NCI-H1417 (cell line): ENCODE data around the gene PTH1R.
A peak's percentile ranks its signal among the peaks of the same experiment; 100 is the strongest.
"Not testable (repeated sequence)": the region's sequence is repeated elsewhere in the genome, so short reads cannot be mapped to it uniquely, and the experiment has no call there.

ENCODE experiments used
- DNase-seq, 3 experiments: peaks; one replicate each; lab custom pipeline; 2025; lab: John Stamatoyannopoulos, UW

PTH1R gene

GRCh38 chr3:46899151-46900006 lies 21.9 kb downstream of the PTH1R start:
- no peak for DNase-seq

GRCh38 chr3:46900007-46900292 lies 22.4 kb downstream of the PTH1R start:
- DNase-seq = peak in 2 of 3 experiments; percentile 42 to 73

GRCh38 chr3:46900356-46900755 lies 22.8 kb downstream of the PTH1R start:
- no peak for DNase-seq

GRCh38 chr3:46901061-46901460 lies 23.5 kb downstream of the PTH1R start:
- DNase-seq = no peak

DNA sequence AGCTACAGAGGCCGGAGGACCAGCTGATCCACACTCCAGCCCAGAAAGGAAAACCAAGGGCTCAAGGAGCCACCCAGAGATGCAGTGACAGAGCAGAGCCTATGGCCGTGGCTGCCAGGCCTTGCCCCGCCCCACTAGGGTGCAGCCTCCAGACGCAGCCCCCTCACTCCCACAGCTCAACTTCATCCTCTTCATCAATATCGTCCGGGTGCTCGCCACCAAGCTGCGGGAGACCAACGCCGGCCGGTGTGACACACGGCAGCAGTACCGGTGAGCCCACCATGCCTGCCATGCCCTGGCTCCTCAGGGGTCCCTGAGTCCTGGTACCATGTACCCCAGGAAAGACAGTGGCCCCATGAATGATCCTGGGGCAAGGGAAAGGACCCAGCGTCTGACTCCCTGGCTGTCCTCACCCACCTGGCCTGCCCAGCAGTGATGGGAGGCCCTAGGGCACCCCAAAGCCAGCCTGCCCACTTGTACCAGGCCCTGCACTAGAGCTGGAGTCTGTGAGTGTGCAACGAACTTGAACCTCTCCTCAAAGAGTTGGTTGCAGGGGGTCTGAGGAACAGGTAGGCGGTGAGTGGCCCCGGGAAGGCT lies 24.2 kb downstream of the PTH1R start:
- no peak for DNase-seq

GRCh38 chr3:46902188-46902631 lies 24.7 kb downstream of the PTH1R start:
- no peak for DNase-seq

- no peak for DNase-seq
These were observed 26.1 kb downstream of the PTH1R start for GRCh38 chr3:46903341-46904302.

DNA sequence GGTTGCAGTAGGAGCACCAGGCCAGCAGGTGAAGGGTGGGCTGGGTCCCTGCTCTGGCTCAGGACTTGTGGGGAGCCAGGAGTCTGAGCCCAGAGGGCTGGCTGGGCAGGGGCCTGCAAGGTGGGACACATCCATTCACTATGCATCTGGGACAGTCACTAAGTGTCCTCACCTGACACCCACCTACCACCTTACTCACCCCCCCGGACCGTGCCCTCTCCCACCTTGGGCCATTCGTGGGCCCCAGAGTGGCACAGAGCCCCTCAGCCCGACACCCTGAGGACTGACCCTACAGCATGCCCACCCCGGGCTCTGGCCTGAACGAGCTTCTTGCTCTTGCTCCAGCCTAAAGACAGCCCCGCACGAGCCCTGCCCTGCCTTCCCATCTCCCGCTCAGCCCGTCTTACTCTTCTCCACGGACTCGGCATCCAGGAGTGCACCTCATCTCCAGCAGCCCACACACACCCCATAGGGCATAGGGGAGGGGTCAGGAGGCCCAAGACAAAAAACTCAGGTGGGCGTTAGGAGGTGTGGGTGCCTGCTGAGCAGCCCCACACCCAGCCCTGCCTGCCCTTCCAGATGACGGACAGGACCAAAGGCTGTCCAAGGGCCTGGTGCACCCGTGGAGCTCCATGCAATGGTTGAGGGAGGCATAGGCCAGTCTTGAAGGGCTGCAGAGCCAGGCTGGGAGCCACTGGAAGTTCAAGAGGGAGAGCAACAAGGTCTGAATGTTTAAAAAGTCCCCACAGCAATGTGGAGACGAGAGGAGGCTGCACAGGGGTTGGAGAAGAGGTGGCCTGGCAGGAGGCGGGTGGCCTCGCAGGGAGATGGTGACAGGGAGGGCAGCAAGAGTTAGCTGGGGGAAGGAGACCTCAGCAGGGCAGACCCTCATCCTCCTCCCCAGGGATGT lies 27.0 kb downstream of the PTH1R start:
- no peak for DNase-seq

- no peak for DNase-seq
These were observed 27.7 kb downstream of the PTH1R start for GRCh38 chr3:46905213-46905560.

DNA sequence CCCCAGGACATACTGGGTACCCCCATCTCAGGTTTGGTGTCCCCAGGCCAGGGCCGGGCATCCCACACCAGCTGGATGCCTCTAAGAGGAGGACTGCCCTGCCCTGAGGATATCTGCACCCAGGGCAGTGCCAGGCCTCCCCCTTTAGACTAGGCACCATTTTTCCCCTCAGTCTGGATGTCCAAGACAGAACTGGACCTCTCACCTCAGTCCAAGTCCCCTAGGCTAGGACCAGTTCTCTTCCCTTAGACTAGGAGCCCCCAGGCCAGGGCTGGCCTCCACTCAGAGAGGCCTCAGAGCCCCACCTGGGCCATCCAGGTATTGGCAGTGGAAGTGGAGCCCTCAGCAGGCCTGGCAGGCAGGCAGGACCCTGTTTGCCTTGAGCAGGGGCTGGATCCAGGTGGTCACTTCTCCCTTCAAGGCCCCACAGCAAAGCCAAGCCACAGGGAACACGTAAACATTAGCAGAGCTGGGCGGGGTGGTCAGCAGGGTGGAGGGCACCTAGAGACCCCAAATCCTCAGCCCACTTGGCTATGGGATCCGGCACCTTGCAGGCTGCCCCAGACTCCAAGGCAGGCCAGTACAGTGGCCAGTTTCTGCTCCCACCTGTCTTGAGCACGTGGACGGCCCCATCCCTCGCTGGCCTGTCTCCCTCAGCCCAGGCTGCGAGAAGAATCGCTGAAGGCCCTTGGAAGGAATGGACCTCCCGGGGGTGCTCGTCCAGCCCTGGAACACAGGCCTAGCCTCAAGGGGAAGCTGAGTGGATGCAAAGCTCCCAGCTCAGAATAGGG lies 28.3 kb downstream of the PTH1R start:
- DNase-seq = no peak

DNA sequence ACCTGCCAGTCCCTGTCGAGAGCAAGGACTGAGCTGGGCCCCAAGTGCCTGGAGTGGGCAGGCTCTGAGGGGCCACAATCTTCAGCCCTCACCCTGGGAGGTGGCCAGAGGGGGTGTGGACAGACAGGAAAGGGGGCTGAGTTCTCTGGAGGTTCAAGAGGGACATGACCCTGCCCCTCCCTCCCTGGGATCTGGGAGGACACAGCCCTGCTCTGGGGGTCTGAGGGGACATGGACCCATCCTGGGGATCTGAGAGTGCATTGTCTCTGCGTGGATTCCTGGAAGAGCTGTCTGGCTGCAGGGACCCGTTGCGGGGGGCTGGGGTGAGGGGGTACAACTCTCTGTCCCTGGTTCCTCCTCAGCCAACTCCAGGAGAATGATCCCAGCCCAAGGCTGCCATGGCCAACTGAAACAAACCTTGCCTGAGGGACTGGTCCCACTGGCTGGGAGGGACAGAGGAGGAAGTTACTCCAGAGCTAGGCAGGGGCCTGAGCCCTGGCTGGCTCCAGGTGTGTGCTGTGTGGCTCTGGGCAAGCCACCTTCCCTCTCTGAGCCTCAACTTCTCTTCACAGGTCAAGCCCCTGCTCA lies 29.0 kb downstream of the PTH1R start:
- DNase-seq = no peak

DNA sequence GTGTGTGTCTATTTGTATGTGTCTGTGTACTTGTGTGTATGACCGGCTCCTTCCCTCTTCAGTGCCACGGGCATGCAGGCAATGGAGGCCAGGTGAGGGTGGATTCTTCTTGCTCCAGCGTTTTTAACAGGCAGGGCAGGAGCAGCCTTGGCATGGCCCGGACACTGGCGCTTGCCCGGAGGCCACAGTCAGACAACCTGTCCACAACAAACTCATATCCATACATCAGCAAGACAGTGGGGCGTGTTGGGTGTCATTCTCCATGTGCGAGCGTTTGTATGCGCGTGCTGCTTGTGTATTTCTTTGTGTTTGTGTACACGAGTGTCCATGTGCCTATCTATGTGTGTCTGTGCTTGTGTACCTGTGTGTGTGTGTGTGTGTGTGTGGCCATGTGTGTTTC lies 29.8 kb downstream of the PTH1R start:
- no peak for DNase-seq

- peak in 1 of 3 experiments; percentile 7 for DNase-seq
These were observed 30.4 kb downstream of the PTH1R start for GRCh38 chr3:46907960-46908293.

DNA sequence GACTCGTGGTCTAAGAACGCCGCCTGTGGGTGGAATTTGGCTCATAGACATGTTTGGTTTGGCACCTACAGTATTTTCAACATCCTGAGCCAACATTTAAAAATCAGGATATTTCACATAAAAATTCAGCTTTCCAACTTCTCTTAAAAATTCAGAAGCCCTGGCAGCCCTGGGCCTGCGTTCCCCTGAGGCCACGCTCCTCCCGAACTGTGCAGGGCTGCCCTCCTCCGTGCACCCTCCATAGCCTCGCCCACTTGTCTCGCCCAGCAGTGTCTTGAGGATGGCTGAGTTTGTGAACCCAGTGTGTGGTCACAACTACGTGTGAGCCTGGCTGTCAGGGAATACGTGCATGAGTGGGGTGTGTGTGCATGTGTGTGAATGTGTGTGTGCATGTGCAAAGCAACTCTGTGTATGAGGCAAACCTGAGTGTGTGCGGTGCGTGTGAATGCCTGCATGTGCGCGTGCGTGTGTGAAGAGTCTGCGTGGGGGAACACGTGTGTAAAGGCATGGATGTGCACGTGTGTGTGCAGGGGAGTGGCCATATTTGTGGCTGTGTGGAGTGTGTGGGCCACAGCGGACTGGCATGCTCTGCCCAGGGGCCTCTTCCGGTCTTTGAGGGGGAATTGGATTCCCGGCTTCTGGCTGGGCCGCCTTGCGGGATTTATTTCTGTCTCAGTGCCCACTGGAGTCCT lies 30.9 kb downstream of the PTH1R start:
- no peak for DNase-seq

GRCh38 chr3:46908986-46909534 lies 31.5 kb downstream of the PTH1R start:
- DNase-seq = no peak

GRCh38 chr3:46909535-46910161 lies 32.1 kb downstream of the PTH1R start:
- peak; percentile 66 to 84 (median 69) for DNase-seq

DNA sequence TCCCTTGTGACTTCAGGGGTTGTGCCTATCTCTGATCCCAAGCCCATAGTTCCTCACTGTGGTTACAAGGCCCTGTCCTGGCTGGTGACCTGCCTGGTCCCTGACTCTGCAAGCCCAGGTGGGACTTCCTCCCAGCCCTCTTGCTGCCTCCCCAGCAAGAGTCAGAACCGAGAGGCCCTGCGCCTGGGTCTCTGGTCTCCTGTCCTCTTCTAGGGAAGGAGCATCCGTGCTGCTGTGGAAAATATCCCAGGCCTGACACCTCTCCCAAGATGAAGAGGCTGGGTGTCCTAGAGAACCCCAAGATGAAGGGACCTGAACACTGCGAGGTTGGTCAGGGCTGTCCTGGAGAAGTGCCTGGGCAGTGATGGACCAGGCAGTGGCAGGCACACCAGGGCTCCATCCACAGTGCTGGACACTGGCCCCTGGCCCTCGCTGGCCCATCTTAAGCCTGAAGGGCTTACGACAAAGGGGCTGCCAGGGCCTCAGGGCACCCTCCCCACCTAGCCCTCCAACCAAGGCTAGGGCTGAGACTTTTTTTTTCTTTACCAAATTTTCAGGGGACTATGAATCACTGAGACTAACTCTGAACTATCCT lies 32.7 kb downstream of the PTH1R start:
- no peak for DNase-seq

GRCh38 chr3:46910914-46911313 lies 33.4 kb downstream of the PTH1R start:
- not testable (repeated sequence) for DNase-seq

DNA sequence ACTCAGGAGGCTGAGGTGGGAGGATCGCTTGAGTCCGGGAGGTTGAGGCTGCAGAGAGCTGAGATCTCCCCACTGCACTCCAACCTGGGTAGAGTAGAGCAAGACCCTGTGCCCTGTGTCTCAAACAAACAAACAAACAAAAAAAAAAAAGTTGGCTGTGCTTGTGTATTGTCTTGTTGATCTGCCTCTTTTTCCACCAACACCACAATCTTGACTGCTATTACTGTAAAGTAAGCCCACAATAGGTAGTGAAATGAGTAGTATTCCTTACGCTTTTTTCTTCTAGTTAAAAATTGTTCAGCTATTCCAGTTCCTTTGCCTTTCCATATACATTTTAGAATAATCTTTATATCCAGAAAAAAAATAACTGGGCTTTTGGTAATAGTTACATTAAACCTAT lies 35.5 kb downstream of the PTH1R start:
- DNase-seq = no peak
